PC-3 (cell line): ENCODE measurements around the gene CDK7.

Experiments used
- EZH2phosphoT487 ChIP-seq: fragments of 300-600 bp; sonication (generic); IDR thresholded peaks from 2 replicates; pipeline ENCODE4 v1.6.1; 2018; ENCODE audit warnings: mild to moderate bottlenecking, antibody characterized with exemption, low read length, borderline replicate concordance
- TF ChIP-seq, protein P1 (sequence below): fragments of 300-600 bp; sonication (generic); conservative IDR thresholded peaks from 2 replicates; pipeline ENCODE4 v1.5.1; 2017; ENCODE audit warnings: antibody characterized with exemption, low read depth, mild to moderate bottlenecking, low read length

DNA sequence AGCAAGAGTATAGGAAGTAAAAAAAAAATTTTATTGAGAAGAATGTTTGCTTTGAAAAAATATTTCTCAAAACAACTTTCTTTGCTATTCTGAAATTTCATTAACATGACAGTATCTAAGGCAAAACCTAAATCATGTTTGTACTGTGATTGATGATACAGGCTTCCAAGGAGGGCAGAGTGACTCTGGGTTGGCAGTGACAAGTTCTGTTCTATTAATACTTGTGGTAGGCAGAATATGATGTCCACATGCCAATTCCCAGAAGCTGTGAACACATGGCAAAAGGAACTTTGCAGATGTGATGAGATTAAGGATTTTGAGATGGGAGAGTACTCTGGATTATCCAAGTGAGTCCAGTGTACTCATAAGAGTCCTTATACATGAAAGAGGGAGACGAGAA is 81.3 kb downstream of the CDK7 start:
- TF ChIP-seq, protein P1, sequence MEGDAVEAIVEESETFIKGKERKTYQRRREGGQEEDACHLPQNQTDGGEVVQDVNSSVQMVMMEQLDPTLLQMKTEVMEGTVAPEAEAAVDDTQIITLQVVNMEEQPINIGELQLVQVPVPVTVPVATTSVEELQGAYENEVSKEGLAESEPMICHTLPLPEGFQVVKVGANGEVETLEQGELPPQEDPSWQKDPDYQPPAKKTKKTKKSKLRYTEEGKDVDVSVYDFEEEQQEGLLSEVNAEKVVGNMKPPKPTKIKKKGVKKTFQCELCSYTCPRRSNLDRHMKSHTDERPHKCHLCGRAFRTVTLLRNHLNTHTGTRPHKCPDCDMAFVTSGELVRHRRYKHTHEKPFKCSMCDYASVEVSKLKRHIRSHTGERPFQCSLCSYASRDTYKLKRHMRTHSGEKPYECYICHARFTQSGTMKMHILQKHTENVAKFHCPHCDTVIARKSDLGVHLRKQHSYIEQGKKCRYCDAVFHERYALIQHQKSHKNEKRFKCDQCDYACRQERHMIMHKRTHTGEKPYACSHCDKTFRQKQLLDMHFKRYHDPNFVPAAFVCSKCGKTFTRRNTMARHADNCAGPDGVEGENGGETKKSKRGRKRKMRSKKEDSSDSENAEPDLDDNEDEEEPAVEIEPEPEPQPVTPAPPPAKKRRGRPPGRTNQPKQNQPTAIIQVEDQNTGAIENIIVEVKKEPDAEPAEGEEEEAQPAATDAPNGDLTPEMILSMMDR, result no peak
- TF ChIP-seq EZH2phosphoT487, result no peak
